ENCODE data around the gene ZNF777. TPM values are rescaled to one million over a fixed set of nuclear protein-coding genes. Genes with fewer than 3 reads are reported as not detected.
A peak's percentile ranks its signal among the peaks of the same experiment; 100 is the strongest.

ZNF777 gene
- total and polyA plus RNA-seq, 9 of the 15 experiments (the other 6 are each of a cell fraction or from before 2014, with no cell fraction given): 0.11 to 32.6 (median 9.0) TPM

DNA sequence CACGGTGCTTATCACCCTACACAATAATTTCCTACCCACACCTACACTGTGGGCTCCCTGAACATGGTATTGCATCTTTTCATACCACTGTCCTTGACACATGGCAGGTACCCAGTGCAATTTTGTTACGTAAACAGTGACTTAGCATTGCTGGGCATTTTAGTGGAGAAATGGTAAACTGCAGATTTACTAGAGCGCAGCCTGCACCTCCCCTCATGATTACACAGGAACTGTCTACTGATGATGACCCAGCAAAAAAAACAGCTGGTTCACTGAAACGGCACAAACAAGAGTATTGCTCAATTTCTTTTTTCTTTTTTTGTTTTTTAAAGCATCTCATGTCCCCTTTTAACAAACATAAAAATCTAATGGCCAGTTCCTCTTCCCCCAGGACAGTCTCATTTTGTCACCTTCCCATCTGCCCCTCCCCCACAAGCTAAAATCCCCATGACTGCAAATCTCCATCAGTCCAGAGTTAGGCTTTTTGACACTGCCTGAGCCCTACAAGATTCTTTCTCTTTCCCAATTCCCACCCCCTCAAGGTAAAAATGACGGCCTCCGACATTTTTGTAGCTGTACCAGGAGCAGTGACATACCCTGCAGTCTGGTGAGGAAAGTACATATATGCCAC, 34.0 kb upstream of the ZNF777 start (continued):
- TF ChIP-seq TBL1XR1 (IDR thresholded peaks at IDR 0.05; ENCODE audit: low read length in 2 of 2) (peak in 1 of 2 experiments; percentile 38; a peak in 1 of 4 replicates), FOXA1 (IDR thresholded peaks at IDR 0.05; ENCODE audit: borderline replicate concordance) (no peak), MIER1 (IDR thresholded peaks at IDR 0.05; ENCODE audit: low read depth) (no peak; the same call in 1 of the 2 replicates), LEF1 (IDR thresholded peaks at IDR 0.05) (peak; percentile 70), JUND (IDR thresholded peaks at IDR 0.05; ENCODE audit: borderline replicate concordance, low read depth, low read length) (0 out of 2 replicates have a peak, but pooled peaks have one; percentile 23), JUND (tag; IDR thresholded peaks at IDR 0.05; ENCODE audit: borderline replicate concordance, low read depth, low read length) (peak; percentile 43; the same call in 1 of the 3 replicates), SRSF3 (IDR thresholded peaks at IDR 0.05; ENCODE audit: insufficient read depth, low read length) (no peak), NFE2 (IDR thresholded peaks at IDR 0.05; ENCODE audit: low read depth) (peak; percentile 99), ARID1B (IDR thresholded peaks at IDR 0.05) (peak; percentile 78), MEIS2 (IDR thresholded peaks at IDR 0.05; ENCODE audit: partially characterized antibody) (peak; percentile 9), NFIX (CRISPR knock-in tag; IDR thresholded peaks at IDR 0.05; ENCODE audit: low read depth) (no peak), ETV1 (tag; conservative IDR thresholded peaks at IDR 0.05; ENCODE audit: low read depth) (peak; percentile 69), TAF15 (IDR thresholded peaks at IDR 0.05; ENCODE audit: low read depth, low read length) (no peak)
- TF ChIP-seq, protein P1, sequence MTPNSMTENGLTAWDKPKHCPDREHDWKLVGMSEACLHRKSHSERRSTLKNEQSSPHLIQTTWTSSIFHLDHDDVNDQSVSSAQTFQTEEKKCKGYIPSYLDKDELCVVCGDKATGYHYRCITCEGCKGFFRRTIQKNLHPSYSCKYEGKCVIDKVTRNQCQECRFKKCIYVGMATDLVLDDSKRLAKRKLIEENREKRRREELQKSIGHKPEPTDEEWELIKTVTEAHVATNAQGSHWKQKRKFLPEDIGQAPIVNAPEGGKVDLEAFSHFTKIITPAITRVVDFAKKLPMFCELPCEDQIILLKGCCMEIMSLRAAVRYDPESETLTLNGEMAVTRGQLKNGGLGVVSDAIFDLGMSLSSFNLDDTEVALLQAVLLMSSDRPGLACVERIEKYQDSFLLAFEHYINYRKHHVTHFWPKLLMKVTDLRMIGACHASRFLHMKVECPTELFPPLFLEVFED (CRISPR knock-in tag; conservative IDR thresholded peaks at IDR 0.05): 0 out of 2 replicates have a peak, but pooled peaks have one; percentile 40
- TF ChIP-seq, protein P2, sequence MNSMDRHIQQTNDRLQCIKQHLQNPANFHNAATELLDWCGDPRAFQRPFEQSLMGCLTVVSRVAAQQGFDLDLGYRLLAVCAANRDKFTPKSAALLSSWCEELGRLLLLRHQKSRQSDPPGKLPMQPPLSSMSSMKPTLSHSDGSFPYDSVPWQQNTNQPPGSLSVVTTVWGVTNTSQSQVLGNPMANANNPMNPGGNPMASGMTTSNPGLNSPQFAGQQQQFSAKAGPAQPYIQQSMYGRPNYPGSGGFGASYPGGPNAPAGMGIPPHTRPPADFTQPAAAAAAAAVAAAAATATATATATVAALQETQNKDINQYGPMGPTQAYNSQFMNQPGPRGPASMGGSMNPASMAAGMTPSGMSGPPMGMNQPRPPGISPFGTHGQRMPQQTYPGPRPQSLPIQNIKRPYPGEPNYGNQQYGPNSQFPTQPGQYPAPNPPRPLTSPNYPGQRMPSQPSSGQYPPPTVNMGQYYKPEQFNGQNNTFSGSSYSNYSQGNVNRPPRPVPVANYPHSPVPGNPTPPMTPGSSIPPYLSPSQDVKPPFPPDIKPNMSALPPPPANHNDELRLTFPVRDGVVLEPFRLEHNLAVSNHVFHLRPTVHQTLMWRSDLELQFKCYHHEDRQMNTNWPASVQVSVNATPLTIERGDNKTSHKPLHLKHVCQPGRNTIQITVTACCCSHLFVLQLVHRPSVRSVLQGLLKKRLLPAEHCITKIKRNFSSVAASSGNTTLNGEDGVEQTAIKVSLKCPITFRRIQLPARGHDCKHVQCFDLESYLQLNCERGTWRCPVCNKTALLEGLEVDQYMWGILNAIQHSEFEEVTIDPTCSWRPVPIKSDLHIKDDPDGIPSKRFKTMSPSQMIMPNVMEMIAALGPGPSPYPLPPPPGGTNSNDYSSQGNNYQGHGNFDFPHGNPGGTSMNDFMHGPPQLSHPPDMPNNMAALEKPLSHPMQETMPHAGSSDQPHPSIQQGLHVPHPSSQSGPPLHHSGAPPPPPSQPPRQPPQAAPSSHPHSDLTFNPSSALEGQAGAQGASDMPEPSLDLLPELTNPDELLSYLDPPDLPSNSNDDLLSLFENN (IDR thresholded peaks at IDR 0.05; ENCODE audit: low read depth in 2 of 2, low read length in 2 of 2): 0 out of 4 replicates have a peak, but pooled peaks of 1 of the 2 experiments have one; percentile 25
- TF ChIP-seq, protein P3, sequence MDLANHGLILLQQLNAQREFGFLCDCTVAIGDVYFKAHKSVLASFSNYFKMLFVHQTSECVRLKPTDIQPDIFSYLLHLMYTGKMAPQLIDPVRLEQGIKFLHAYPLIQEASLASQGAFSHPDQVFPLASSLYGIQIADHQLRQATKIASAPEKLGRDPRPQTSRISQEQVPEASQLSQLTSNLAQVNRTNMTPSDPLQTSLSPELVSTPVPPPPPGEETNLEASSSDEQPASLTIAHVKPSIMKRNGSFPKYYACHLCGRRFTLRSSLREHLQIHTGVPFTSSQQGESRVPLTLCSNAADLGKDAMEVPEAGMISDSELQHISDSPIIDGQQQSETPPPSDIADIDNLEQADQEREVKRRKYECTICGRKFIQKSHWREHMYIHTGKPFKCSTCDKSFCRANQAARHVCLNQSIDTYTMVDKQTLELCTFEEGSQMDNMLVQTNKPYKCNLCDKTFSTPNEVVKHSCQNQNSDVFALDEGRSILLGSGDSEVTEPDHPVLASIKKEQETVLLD (IDR thresholded peaks at IDR 0.05): 0 out of 2 replicates have a peak, but pooled peaks have one; percentile 13
- TF ChIP-seq, protein P4, sequence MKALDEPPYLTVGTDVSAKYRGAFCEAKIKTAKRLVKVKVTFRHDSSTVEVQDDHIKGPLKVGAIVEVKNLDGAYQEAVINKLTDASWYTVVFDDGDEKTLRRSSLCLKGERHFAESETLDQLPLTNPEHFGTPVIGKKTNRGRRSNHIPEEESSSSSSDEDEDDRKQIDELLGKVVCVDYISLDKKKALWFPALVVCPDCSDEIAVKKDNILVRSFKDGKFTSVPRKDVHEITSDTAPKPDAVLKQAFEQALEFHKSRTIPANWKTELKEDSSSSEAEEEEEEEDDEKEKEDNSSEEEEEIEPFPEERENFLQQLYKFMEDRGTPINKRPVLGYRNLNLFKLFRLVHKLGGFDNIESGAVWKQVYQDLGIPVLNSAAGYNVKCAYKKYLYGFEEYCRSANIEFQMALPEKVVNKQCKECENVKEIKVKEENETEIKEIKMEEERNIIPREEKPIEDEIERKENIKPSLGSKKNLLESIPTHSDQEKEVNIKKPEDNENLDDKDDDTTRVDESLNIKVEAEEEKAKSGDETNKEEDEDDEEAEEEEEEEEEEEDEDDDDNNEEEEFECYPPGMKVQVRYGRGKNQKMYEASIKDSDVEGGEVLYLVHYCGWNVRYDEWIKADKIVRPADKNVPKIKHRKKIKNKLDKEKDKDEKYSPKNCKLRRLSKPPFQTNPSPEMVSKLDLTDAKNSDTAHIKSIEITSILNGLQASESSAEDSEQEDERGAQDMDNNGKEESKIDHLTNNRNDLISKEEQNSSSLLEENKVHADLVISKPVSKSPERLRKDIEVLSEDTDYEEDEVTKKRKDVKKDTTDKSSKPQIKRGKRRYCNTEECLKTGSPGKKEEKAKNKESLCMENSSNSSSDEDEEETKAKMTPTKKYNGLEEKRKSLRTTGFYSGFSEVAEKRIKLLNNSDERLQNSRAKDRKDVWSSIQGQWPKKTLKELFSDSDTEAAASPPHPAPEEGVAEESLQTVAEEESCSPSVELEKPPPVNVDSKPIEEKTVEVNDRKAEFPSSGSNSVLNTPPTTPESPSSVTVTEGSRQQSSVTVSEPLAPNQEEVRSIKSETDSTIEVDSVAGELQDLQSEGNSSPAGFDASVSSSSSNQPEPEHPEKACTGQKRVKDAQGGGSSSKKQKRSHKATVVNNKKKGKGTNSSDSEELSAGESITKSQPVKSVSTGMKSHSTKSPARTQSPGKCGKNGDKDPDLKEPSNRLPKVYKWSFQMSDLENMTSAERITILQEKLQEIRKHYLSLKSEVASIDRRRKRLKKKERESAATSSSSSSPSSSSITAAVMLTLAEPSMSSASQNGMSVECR (CRISPR knock-in tag; IDR thresholded peaks at IDR 0.05): peak; percentile 33; the same call in 1 of the 2 replicates

Measured in K562 (cell line).